HFFc6 (cell line): ENCODE data around the gene THSD7B. TPM values are rescaled to one million over a fixed set of nuclear protein-coding genes. Genes with fewer than 3 reads are reported as not detected.
"Not testable (repeated sequence)": the region's sequence is repeated elsewhere in the genome, so short reads cannot be mapped to it uniquely, and the experiment has no call there.

Experiments used
- DNase-seq: peaks from one replicate; pipeline ENCODE4 v3.0.0-alpha.2; 2018
- H3K27ac Mint-ChIP-seq: 2 replicates; pipeline ENCODE4 v1.8.0; 2020; ENCODE audit warnings: mild to moderate bottlenecking, mixed read lengths
- H3K27me3 Mint-ChIP-seq: 2 replicates; pipeline ENCODE4 v1.8.0; 2021; ENCODE audit warnings: mild to moderate bottlenecking, moderate library complexity, mixed read lengths; ENCODE audit not compliant: insufficient read depth
- H3K36me3 Mint-ChIP-seq: 2 replicates; pipeline ENCODE4 v1.8.0; 2021; ENCODE audit warnings: low read depth, mixed read lengths
- H3K4me1 Mint-ChIP-seq: 2 replicates; pipeline ENCODE4 v1.8.0; 2020; ENCODE audit warnings: low read depth, mixed read lengths
- H3K4me3 Mint-ChIP-seq: 2 replicates; pipeline ENCODE4 v1.8.0; 2020; ENCODE audit warnings: mild to moderate bottlenecking, moderate library complexity, mixed read lengths
- H3K9me3 Mint-ChIP-seq: 2 replicates; pipeline ENCODE4 v1.8.0; 2020; ENCODE audit warnings: mild to moderate bottlenecking, mixed read lengths
- total RNA-seq, 6 experiments: library from RNA; stranded (reverse); fragmentation: NEBNext Ultra II Directional; extraction: Animal tissue kit (Norgen Biotek cat#: 25700); gene quantifications; 2 replicates in 1 of 6; 3 replicates in 5 of 6; pipeline ENCODE4 v1.2.3, GENCODE V29; 2021
- TF ChIP-seq, protein P1 (sequence below): fragments of 200-600 bp; sonication (generic); IDR thresholded peaks from 2 replicates; pipeline ENCODE4 v1.5.0; 2021; ENCODE audit warnings: antibody characterized with exemption, mild to moderate bottlenecking

Gene THSD7B
- total RNA-seq, 6 experiments from 2014 or later = 0.10 to 0.25 (median 0.22) TPM; not detected in 2

DNA sequence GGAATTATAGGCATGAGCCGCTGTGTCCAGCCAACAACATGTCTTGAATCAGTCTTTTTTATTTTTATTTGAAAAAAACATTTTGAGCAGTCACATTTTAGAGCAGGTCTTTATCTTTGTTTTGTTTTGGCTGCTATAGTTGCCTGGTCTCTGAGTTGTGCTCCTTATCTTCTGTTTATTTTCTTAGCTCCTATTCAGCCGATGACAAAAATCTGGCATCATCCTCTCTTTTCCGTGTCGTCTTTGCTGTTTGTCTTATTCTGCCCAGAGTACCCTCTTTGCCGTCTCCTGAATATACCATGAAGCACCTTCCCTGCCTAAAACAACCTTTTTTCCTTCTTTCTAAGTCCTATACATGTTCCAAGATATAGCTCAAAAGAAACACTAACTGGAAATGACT lies 201.1 kb downstream of the THSD7B start:
- no peaks in the 10 kb centered on the region; the same call in 1 of the 2 replicates for H3K9me3 Mint-ChIP-seq
- peaks cover 3% of the 10 kb centered on the region; the same call in 1 of the 2 replicates for H3K27me3 Mint-ChIP-seq
- no peak overlapping the region for H3K27ac Mint-ChIP-seq
- no peaks in the 10 kb centered on the region for H3K36me3 Mint-ChIP-seq
- no peak for DNase-seq
- no peaks in the 10 kb centered on the region for H3K4me1 Mint-ChIP-seq
- no peak overlapping the region for H3K4me3 Mint-ChIP-seq
- TF ChIP-seq, protein P1, sequence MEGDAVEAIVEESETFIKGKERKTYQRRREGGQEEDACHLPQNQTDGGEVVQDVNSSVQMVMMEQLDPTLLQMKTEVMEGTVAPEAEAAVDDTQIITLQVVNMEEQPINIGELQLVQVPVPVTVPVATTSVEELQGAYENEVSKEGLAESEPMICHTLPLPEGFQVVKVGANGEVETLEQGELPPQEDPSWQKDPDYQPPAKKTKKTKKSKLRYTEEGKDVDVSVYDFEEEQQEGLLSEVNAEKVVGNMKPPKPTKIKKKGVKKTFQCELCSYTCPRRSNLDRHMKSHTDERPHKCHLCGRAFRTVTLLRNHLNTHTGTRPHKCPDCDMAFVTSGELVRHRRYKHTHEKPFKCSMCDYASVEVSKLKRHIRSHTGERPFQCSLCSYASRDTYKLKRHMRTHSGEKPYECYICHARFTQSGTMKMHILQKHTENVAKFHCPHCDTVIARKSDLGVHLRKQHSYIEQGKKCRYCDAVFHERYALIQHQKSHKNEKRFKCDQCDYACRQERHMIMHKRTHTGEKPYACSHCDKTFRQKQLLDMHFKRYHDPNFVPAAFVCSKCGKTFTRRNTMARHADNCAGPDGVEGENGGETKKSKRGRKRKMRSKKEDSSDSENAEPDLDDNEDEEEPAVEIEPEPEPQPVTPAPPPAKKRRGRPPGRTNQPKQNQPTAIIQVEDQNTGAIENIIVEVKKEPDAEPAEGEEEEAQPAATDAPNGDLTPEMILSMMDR = no peak

DNA sequence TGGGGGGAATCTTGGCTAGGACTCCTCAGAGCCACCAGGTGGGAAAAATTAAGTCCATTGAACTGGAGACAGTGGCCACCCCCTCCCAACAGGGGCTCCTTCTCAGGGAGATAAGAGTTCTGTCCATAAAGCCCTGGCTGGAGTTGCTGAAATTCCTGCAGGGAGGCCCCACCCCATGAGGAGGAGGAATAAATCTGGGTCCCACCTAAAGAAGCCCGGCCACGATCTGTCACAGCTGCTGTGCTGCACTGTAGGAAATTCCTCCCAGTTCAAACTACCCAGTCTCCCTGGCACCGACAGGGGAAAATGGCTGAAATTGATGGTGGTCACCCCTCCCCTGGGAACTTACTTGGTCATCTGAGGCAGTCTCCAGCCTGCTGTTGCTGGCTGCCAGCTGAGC lies 215.0 kb downstream of the THSD7B start:
- Mint-ChIP-seq H3K4me1 (no peaks in the 10 kb centered on the region), H3K9me3 (peaks cover 11% of the 10 kb centered on the region), H3K4me3 (no peak overlapping the region), H3K27me3 (peaks cover 6% of the 10 kb centered on the region), H3K36me3 (no peaks in the 10 kb centered on the region), H3K27ac (no peak overlapping the region)
- TF ChIP-seq, protein P1 = no peak
- DNase-seq = no peak

DNA sequence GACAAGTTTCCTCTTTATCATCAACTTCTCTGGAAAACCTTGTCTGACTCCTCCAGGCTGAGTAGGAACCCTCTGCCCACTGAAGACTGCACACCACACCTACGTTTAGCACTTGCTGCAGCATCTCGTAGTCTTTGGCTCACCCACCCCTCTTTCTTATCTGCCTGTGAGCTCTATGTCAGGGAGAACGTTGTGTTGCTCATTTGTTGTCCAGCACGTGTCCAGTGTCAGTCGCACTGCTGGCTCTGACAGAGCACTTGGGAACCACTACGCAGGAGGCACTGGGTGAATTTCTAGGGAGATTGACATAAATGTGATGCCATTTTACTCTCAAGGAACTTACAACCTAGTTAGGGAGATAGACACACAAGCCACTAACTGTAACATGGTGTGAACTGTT lies 216.3 kb downstream of the THSD7B start:
- not testable (repeated sequence) for H3K27me3 Mint-ChIP-seq, H3K4me3 Mint-ChIP-seq, H3K27ac Mint-ChIP-seq, H3K4me1 Mint-ChIP-seq, DNase-seq, H3K36me3 Mint-ChIP-seq
- H3K9me3 Mint-ChIP-seq = peaks cover 11% of the 10 kb centered on the region

- H3K4me3 Mint-ChIP-seq = no peak overlapping the region
- H3K4me1 Mint-ChIP-seq = no peaks in the 10 kb centered on the region
- H3K9me3 Mint-ChIP-seq = peaks cover 3% of the 10 kb centered on the region
Measured at GRCh38 chr2:136985044-136985443, 219.7 kb downstream of the THSD7B start.

DNA sequence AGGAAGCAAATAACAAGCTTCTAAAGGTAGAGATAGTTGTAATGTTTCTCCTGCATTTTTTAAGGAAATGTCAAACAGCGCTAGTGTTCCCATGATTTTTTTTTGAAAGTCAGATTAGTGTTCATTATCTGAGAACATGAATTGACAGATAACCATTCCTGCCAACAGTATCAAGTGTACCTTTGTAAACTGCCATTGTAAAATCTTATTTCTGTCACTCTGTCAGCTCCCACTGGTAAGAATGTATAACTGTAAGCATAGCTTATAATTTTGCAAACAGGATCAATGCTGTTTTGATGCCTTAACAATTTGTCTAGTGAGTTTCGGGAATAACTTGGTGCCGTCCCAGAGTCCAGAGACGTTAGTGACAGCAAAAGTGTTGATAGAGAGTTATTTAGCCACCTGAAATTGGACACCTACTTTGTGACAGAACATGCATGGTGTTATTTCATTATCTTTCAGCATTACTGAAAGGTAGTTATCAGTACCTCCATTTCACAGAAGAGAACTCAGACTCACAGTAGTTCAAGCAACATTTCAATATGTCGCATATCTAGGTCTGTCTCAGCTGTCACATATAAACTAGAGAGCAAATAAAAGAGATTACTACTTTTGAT lies 221.4 kb downstream of the THSD7B start:
- no peaks in the 10 kb centered on the region for H3K9me3 Mint-ChIP-seq
- H3K4me3 Mint-ChIP-seq = no peak overlapping the region
- TF ChIP-seq, protein P1 = no peak
- DNase-seq = no peak
- no peaks in the 10 kb centered on the region for H3K36me3 Mint-ChIP-seq
- H3K27me3 Mint-ChIP-seq = peaks cover 4% of the 10 kb centered on the region
- H3K27ac Mint-ChIP-seq = no peak overlapping the region
- no peaks in the 10 kb centered on the region for H3K4me1 Mint-ChIP-seq

More at GRCh38 chr2:136985044-136985443, 219.7 kb downstream of the THSD7B start:
- TF ChIP-seq, protein P1 = no peak
- DNase-seq = no peak
- Mint-ChIP-seq H3K27ac (no peak overlapping the region), H3K36me3 (no peaks in the 10 kb centered on the region), H3K27me3 (peaks cover 6% of the 10 kb centered on the region)

DNA sequence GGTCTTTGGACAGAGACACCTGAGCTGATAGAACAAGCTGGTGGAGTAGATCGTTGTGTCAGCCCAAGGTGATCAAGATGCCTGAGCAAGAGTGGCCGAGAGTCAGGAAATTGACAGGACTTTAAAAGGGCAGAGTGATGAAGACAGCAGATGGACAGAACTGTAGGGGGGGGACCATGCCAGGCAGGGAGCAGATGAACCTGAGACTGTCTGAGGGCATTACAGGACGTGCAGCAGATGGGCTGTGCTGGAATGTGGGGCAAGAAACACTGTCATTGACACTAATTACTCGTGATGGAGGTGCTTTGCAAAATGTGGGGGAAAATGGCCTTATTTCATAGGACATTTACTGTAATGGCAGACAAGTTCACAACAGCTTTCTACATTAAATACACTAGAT lies 225.0 kb downstream of the THSD7B start:
- Mint-ChIP-seq H3K4me1 (no peaks in the 10 kb centered on the region), H3K9me3 (no peaks in the 10 kb centered on the region), H3K27ac (no peak overlapping the region), H3K36me3 (no peaks in the 10 kb centered on the region), H3K4me3 (no peak overlapping the region), H3K27me3 (no peaks in the 10 kb centered on the region)
- no peak for DNase-seq
- TF ChIP-seq, protein P1 = no peak
